ENCODE measurements around the gene NDUFAF3. TPM values are rescaled to one million over a fixed set of nuclear protein-coding genes. Genes with fewer than 3 reads are reported as not detected.

NDUFAF3 gene
- total and polyA plus RNA-seq, 7 donors, result 60.6 to 150 (median 100) TPM

DNA sequence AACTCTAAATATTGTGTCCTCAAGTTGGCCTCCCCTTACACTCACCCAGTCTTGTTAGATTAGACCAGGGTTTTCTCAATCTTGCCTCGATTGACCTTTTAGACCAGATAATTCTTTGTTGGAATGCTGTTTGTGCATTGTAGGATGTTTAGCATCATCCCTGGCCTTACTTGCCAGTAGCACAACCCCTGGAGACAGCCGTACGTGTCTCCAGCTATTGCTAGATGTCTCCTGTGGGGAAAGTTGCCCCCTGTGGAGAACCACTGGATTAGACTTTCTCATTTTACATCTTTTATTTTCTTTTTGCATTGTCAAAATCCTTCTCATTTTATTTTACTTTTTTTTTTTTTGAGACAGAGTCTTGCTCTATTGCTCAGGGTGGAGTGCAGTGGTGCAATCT lies 12.5 kb upstream of the NDUFAF3 start:
- no peak for DNase-seq
- Histone ChIP-seq H3K27ac (no peak overlapping the region), H3K4me3 (no peak overlapping the region), H3K4me1 (peaks cover 50% of the 10 kb centered on the region), H3K27me3 (ENCODE audit: insufficient read depth in 3 of 3, low read length in 2 of 3) (no peaks in the 10 kb centered on the region), H3K9me3 (no peaks in the 10 kb centered on the region), H3K36me3 (ENCODE audit: insufficient read depth in 1 of 2, low read depth in 1 of 2) (peaks cover 3 to 26% of the 10 kb centered on the region in 2 donors)
- WGBS, 3 donors, result 73 to 88% (median 80%) methylated on average over 3 of the region's 3 CpGs
- intact Hi-C loops (cut with DNase I), result no loop called here
- TF ChIP-seq, protein P1, sequence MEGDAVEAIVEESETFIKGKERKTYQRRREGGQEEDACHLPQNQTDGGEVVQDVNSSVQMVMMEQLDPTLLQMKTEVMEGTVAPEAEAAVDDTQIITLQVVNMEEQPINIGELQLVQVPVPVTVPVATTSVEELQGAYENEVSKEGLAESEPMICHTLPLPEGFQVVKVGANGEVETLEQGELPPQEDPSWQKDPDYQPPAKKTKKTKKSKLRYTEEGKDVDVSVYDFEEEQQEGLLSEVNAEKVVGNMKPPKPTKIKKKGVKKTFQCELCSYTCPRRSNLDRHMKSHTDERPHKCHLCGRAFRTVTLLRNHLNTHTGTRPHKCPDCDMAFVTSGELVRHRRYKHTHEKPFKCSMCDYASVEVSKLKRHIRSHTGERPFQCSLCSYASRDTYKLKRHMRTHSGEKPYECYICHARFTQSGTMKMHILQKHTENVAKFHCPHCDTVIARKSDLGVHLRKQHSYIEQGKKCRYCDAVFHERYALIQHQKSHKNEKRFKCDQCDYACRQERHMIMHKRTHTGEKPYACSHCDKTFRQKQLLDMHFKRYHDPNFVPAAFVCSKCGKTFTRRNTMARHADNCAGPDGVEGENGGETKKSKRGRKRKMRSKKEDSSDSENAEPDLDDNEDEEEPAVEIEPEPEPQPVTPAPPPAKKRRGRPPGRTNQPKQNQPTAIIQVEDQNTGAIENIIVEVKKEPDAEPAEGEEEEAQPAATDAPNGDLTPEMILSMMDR (IDR thresholded peaks at IDR 0.05), result no peak
- no peak for ATAC-seq

DNA sequence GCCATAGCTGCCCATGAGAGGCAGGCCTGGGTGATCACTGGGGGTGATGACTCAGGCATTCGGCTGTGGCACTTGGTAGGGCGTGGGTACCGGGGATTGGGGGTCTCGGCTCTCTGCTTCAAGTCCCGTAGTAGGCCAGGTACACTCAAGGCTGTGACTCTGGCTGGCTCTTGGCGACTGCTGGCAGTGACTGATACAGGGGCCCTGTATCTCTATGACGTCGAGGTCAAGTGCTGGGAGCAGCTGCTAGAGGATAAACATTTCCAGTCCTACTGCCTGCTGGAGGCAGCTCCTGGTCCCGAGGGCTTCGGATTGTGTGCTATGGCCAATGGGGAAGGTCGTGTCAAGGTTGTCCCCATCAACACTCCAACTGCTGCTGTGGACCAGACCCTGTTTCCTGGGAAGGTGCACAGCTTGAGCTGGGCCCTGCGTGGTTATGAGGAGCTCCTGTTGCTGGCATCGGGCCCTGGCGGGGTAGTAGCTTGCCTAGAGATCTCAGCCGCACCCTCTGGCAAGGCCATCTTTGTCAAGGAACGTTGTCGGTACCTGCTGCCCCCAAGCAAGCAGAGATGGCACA lies 9.4 kb upstream of the NDUFAF3 start:
- Histone ChIP-seq H3K9me3 (no peaks in the 10 kb centered on the region), H3K36me3 (ENCODE audit: insufficient read depth in 1 of 2, low read depth in 1 of 2) (peaks cover 3 to 55% of the 10 kb centered on the region in 2 donors), H3K27me3 (ENCODE audit: insufficient read depth in 3 of 3, low read length in 2 of 3) (no peaks in the 10 kb centered on the region), H3K27ac (peak overlapping the region; percentile 69), H3K4me3 (peak overlapping the region; percentile 7), H3K4me1 (peaks cover 49% of the 10 kb centered on the region)
- DNase-seq (no peak), ATAC-seq (peak in 1 of 4 donors; percentile 11)
- TF ChIP-seq, protein P1 (IDR thresholded peaks at IDR 0.05), result no peak
- WGBS, 3 donors, result 50 to 58% (median 54%) methylated on average over 17 of the region's 17 CpGs
- intact Hi-C loops (cut with DNase I), result no loop called here

DNA sequence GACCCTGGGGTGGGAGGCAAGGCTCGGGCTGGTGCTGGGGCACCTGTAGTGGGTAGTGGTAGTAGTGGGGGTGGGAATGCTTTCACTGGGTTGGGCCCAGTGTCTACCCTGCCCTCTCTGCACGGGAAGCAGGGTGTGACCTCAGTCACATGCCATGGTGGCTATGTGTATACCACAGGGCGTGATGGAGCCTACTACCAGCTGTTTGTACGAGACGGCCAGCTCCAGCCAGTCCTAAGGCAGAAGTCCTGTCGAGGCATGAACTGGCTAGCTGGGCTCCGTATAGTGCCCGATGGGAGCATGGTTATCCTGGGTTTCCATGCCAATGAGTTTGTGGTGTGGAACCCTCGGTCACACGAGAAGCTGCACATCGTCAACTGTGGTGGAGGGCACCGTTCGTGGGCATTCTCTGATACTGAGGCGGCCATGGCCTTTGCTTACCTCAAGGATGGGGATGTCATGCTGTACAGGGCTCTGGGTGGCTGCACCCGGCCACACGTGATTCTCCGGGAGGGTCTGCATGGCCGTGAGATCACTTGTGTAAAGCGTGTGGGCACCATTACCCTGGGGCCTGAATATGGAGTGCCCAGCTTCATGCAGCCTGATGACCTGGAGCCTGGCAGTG lies 8.7 kb upstream of the NDUFAF3 start:
- Histone ChIP-seq H3K27me3 (ENCODE audit: insufficient read depth in 3 of 3, low read length in 2 of 3) (no peaks in the 10 kb centered on the region), H3K4me3 (peak overlapping the region; percentile 7), H3K36me3 (ENCODE audit: insufficient read depth in 1 of 2, low read depth in 1 of 2) (peaks cover 3 to 55% of the 10 kb centered on the region in 2 donors), H3K27ac (peak overlapping the region; percentile 69), H3K9me3 (no peaks in the 10 kb centered on the region), H3K4me1 (peaks cover 45% of the 10 kb centered on the region)
- WGBS, 3 donors, result 65 to 78% (median 69%) methylated on average over 19 of the region's 19 CpGs
- TF ChIP-seq, protein P1 (IDR thresholded peaks at IDR 0.05), result no peak
- DNase-seq (no peak), ATAC-seq (peak in 3 of 4 donors; percentile 16 to 40 (median 25))
- intact Hi-C loops (cut with DNase I), result no loop called here

DNA sequence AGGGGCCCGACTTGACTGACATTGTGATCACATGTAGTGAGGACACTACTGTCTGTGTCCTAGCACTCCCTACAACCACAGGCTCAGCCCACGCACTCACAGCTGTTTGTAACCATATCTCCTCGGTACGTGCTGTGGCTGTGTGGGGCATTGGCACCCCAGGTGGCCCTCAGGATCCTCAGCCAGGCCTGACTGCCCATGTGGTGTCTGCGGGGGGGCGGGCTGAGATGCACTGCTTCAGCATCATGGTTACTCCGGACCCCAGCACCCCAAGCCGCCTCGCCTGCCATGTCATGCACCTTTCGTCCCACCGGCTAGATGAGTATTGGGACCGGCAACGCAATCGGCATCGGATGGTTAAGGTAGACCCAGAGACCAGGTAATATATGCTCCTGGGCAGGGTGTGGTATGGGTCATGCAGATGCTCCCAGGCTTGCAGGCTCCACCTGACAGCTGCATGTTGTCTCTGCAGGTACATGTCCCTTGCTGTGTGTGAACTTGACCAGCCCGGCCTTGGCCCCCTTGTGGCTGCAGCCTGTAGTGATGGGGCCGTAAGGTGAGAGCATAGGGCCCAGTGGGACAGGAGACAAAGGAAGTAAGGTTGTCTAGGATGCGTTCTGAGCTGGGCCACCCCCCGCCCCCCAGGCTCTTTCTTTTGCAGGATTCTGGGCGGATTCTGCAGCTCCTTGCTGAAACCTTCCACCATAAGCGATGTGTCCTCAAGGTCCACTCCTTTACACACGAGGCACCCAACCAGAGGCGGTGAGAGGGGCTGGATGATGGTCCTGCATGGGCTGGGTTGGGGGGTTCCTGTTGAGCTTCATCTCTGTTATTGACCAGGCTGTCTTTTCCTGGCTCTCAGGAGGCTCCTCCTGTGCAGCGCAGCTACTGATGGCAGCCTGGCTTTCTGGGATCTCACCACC lies 7.9 kb upstream of the NDUFAF3 start:
- DNase-seq, result peak in 1 of 2 donors; percentile 67
- H3K36me3 ChIP-seq (ENCODE audit: insufficient read depth in 1 of 2, low read depth in 1 of 2), result peaks cover 3 to 55% of the 10 kb centered on the region in 2 donors
- TF ChIP-seq, protein P1 (IDR thresholded peaks at IDR 0.05), result peak; percentile 51
- intact Hi-C loops (cut with DNase I), result no loop called here
- no peaks in the 10 kb centered on the region for H3K9me3 ChIP-seq
- WGBS, 3 donors, result 68 to 73% (median 70%) methylated on average over 24 of the region's 24 CpGs
- ATAC-seq, result peak; percentile 40 to 56 (median 44)
- peak overlapping the region; percentile 69 for H3K27ac ChIP-seq
- no peaks in the 10 kb centered on the region for H3K27me3 ChIP-seq (ENCODE audit: insufficient read depth in 3 of 3, low read length in 2 of 3)
- no peak overlapping the region for H3K4me3 ChIP-seq
- H3K4me1 ChIP-seq, result peaks cover 43% of the 10 kb centered on the region

All from psoas muscle (tissue), 8 donors.